Glomerular endothelial cell (primary cell): ENCODE data around the gene ZP3. TPM values are rescaled to one million over a fixed set of nuclear protein-coding genes. Genes with fewer than 3 reads are reported as not detected.
"Not testable (repeated sequence)": the region's sequence is repeated elsewhere in the genome, so short reads cannot be mapped to it uniquely, and the experiment has no call there.

ENCODE experiments used
- DNase-seq: peaks from one replicate; pipeline ENCODE4 v3.0.0-alpha.2; 2011; ENCODE audit warnings: low read depth, low spot score; ENCODE audit errors: extremely low read depth
- total RNA-seq: library from RNA; depleted of rRNA; stranded (reverse); fragments of >200 nt; gene quantifications from 2 replicates; pipeline ENCODE4 v1.2.3, GENCODE V29; 2015

ZP3 gene
- total RNA-seq, 1 donor from 2014 or later: 4.0 TPM

DNA sequence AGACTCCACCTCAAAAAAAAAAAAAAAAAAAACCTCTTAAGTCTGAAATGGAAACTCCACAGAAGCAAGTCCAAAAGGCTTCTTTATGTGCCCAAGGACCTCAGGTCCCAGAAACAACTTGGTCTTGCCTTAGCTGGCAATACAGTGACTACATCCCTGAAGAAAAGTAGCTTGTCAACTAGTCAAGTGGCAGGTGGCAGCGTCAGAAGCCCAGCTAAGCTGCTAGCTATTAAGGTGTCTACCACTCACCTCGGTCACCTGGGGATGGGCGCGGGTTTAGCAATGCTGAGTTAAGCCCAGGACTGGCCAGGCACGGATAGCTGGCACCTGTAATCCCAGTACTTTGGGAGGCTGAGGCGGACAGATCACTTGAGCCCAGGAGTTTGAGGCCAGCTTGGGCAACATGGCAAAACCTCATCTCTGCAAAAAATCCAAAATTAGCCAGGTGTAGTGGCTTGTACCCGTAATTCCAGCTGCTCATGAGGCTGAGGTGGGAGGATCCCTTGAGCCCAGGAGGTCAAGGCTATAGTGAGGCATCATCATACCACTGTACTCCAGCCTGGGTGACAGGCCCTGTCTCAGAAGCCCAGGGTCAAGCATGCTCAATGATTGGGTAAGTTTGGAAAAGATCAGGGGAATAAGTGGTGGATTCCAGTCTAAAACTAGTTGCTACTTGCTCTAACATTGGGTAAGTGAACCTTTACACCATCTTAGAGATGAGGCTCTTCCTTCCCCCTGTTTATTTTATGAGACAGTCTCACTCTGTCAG lies 14.6 kb downstream of the ZP3 start:
- DNase-seq: not testable (repeated sequence)

DNA sequence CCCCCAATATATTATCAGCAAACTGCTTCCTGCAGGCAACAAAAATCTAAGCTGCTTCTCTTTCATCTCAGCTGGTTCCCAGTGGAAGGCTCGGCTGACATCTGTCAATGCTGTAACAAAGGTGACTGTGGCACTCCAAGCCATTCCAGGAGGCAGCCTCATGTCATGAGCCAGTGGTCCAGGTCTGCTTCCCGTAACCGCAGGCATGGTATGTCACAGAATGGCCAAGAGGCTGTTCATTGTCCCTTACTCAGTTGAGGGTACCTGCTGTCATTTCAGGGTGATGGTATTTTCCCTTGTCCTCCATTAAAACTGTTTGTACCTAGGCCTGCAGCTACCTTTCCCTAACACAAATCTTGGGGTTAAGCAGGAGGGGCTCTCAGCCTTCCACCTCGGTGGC lies 15.7 kb downstream of the ZP3 start:
- not testable (repeated sequence) for DNase-seq

DNA sequence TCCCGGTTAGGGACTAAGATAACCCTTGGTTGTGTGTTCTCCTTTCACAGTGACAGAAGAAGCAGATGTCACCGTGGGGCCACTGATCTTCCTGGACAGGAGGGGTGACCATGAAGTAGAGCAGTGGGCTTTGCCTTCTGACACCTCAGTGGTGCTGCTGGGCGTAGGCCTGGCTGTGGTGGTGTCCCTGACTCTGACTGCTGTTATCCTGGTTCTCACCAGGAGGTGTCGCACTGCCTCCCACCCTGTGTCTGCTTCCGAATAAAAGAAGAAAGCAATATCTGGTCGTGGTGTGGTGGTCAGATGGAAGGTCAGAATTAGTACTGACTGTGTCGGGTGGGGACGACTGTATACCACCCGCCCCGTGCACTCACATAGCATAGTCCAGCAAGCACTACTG lies 17.0 kb downstream of the ZP3 start:
- not testable (repeated sequence) for DNase-seq

DNA sequence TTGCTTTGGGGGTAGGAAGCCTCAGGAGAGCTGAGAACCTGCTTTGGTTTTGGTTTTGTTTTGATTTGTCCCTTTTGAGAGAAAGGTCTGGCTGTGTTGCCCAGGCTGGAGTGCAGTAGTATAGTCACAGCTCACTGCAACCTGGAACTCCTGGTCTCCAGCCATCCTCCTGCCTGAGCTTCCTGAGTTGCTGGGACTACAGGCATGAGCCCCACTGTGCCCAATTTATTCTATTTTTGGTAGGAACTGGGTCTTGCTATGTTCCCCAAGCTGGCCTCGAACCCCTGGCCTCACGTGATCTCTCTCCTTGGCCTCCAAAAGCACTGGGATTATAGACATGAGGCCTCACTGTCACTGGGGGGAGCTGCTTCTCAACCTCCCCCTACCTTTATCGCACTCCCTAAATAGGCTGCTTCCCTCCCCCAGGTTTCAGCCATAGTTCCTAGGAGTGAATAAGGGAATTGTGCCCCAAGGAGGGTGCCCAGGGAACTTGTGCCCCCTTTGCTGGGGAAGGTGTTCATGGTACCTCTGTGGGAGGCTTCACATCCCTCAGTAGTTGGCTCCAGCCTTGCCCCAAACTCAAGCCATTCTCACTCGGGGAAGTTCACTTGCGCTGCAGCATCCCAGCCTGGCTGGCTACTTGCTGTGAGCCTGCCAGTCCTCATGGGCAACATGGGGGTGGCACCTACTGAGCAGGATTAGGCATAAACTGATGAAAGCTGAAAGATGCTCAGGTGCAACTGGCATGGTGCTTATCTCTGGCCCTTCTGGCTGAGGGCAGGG lies 18.1 kb downstream of the ZP3 start:
- not testable (repeated sequence) for DNase-seq

DNA sequence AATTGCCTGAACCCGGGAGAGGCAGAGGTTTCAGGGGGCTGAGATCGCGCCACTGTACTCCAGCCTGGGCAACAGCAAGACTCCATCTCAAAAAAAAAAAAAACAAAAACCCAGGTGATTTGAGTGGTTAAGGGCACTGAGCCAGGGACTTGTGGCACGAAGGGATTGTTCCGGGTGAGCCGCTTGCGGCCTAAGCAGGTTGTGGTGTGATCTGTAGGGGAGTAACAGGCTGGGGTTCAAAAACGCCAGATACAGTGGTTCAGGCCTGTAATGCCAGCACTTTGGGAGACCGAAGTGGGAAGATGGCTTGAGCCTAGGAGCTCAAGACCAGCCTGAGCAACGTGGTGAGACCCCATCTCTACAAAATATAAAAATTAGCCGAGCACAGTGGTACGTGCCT lies 19.1 kb downstream of the ZP3 start:
- DNase-seq: not testable (repeated sequence)

DNA sequence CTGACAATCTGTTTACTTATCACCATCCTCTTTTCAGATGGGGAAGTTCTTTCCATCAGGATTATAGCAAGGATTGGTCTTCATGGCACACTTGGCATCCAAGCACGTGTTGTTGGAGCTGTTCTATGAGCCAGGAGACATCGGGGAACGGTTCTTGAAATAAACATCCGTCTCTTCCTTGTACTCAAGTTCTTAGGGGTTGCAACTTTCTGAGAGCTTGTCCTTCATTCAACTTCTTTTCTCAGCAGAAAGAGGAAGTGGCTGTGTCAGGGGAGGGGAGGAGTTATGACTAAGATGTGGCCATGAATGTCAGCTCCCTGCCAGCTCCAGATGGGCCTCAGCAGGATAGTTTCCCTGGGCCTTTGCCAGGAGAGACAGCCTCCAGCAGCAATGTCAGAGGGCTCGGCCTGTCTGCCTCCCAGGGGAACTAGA lies 20.8 kb downstream of the ZP3 start:
- DNase-seq: not testable (repeated sequence)

DNA sequence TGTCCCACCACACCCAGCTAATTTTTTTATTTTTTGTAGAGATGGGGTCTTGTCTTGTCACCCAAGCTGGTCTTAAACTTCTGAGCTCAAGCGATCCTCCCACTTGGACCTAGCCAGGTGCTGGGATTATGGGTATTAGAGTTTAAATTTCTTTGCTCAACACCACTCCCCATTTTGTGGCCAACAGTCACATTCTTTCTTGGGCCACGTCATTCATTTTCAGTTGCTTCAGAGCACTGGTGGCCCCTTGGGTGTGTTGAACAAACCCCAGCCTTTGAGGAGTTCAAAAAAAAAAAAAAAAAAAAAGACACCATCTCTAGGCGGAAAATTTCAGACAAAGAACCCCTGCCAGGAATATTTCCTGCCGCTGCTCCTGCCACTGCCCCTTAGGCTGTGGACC lies 32.3 kb downstream of the ZP3 start:
- DNase-seq: not testable (repeated sequence)

DNA sequence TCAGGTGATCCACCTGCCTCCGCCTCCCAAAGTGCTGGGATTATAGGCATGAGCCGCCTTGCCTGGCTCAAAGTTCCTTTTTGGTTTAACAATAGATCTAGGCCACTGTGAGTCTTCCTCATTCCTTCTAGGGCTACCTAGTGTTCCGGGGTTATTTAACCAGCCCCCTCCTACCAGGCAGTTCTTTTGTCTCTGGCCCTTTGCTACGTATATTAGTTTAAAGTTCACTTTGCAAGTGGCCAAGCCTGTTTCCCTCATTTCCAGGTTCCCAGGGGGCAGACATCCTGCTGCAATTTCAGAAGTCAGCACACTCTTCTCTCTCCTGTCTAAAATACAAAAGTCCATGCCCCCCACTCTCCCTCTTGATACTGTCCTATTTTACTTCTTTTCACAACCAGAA lies 33.8 kb downstream of the ZP3 start:
- not testable (repeated sequence) for DNase-seq

DNA sequence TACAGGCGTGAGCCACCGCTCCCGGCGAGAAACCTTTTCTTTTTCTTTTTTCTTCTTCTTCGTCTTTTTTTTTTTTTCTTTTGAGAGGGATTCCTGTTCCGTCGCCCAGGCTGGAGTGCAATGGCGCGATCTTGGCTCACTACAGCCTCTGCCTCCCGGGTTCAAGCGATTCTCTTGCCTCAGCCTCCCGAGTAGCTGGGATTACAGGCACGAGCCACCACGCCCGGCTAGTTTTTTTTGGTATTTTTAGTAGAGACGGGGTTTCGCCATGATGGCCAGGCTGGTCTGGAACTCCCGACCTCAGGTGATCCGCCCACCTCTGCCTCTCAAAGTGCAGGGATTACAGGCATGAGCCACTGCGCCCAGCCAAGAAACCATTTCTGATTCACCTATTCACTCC lies 36.0 kb downstream of the ZP3 start:
- not testable (repeated sequence) for DNase-seq

DNA sequence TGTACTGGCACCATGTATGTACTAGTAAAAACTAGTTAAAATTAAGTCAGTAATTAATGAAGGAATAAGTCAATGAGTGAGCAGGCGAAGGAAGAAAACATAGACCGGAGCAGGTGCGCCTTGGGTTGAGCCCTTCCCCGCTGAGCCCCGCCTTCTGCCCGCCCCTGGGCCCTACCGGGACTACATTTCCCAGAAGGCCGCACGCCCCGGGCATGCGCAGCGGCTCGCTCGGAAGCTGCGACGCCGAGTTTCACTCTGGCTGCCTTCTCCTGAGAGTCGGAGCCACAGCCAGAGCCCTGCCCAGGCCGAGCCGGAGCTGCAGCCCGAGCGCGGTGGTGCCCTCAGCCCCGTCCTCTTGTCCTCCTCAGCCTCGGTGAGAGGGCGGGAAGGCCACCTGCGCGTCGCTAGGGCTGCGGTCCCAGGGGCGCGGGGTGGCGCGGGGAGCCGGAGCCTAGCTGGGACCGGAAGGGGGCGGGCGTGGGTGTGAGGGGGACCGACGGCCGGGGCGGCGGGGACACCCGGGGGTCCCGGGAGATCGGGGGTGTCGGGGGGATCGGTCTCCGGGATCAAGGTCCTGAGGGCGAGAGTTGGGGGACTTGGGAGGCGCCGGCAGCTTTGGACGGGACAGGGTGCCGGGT lies 36.8 kb downstream of the ZP3 start, which contains the start of gene DTX2:
Gene DTX2 (plus strand): TSS at position 246 of the 638 bp plus-strand sequence. CDS start 18,801 bp downstream, outside the sequence.
- not testable (repeated sequence) for DNase-seq

DNA sequence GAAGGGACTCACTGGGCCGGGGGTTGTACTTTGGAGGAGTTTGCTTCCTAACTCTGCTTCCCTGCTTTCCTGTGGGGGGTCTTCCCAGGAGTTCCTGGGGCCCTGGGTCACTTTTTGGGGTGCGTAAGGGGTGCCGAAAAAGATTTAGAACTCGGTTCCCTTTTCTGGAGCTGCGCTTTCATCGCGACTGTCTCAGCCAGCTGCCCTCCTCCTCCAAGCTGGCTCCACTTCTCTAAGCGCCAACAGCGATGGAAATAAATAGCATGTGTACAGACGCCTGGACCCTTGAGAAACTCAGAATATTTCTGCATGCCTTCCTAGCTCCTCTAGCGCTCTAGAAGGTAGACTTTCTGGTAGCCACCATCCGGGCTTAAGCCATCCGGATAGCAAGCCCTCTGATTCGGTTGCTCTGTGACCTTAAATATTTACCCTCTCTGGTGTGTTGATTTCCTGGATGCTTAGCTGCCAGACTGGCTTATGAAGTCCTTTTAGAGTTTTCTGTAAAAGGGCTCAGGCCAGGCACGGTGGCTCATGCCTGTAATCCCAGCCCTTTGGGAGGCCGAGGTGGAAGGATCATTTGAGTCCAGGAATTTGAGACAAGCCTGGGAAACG lies 37.6 kb downstream of the ZP3 start:
- not testable (repeated sequence) for DNase-seq

DNA sequence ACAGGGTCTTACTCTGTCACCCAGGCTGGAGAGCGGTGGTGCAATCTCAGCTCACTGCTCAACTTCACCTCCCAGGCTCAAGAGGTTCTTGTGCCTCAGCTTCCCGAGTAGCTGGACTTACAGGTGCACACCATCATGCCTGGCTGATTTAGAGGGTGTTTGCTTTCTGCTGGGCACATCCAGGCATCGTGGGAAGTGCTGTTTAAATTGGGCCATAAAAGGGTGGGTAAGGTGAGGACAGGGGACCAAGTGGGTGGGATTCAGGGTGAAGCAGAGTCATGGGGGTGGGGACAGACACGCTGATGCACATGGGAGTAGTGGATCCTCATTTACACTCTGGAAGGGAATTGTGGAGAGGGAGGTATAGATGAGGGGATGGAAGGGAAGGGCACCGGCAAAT lies 40.2 kb downstream of the ZP3 start:
- DNase-seq: not testable (repeated sequence)

DNA sequence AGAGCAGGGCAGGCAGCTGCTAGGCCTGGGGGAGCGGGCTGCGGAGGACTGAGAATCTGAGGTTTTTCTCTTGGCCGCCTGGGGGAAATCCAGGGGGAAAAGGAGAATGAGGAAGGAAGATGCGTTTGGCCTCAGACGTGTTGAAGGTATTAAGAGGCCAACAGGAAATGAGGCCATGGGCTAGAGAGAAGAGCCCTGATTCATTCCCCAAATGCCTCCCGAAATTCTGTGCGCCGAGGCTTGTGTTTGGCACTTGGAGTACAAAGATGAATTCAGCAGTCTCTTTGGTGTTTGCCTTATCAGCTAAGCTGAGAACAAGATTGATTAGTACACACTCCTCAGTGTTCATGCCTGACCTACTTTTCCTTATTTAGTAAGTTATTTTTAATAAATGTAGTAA lies 41.2 kb downstream of the ZP3 start:
- not testable (repeated sequence) for DNase-seq

DNA sequence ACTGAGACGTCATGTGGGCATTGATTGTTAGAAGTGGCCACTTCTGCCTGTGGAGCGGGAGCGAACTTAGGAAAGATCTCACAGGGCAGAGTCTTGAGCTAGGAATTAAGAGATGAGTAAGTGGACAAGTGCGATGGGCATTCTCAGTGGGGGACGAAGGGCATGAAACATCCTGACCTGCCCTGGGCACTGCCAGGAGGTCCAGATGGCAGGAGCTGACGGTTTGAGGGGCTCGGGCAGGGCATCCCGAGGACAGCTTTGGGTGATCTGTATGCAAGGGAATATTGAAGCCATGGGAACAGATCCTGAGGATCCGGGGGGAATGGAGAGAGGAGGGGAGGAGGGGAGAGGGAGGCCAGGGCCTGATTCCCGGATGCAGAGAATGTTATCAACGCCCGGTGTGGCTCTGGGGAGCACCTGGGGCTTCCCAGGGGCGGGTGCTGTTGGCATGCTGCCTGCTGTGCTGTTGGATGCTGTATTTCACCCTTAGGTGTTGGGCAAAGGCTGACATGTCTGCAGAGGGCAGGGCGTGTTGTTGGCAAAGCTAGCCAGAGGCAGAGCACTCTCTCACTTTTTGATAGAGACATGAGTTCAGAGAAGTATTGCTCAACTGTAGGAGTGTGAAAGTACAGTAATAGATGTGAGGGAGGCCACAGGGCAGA lies 43.1 kb downstream of the ZP3 start:
- DNase-seq: not testable (repeated sequence)

DNA sequence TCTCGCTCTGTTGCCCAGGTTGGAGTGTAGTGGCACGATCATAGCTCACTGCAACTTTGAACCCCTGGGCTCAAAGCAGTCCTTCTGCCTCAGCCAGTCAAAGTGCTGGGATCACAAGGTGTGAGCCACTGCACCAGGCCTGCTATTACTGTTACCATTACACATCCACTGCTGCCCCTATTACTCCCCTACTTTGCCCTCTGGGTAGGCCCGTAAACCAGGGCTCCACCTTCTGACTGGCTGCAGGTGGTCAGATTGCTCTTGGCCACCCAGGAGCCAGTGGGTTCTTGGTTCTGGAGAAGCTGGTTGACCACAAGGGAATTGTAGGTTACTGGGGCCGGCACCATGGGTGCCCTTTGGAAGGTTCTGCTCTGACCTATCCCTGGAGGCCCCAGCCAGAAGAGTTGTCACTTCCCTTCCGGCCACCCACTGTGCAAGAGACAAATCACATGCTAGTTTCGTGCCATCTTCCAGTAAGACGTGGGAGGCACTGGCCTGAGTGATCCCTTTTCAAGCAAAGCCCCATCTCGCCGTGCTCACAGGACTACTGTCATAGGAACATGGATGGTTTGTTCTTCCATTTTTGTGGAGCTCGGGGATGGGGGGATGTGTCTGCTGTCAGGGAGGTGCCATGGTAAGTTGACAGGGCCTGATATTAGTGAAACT lies 46.9 kb downstream of the ZP3 start:
- not testable (repeated sequence) for DNase-seq

DNA sequence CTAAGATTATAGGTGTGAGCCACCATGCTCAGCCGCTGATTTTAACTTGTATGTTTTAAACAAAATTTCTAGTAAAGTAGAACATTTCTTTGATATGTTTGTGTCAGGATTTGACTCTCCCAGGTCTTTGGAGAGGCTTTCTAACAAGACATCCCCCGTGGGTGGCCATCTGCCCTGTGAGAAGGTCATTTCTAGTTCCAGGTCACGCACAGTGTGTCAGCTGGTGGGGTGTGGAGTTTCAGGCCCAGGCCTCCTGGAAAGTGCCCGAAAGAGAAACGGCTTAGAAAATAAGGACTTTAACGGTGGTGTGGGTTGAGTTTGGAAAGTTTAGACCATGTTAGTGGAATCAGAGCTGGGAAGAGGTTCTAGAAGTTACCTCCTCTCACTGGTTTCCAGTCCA lies 48.3 kb downstream of the ZP3 start:
- not testable (repeated sequence) for DNase-seq

DNA sequence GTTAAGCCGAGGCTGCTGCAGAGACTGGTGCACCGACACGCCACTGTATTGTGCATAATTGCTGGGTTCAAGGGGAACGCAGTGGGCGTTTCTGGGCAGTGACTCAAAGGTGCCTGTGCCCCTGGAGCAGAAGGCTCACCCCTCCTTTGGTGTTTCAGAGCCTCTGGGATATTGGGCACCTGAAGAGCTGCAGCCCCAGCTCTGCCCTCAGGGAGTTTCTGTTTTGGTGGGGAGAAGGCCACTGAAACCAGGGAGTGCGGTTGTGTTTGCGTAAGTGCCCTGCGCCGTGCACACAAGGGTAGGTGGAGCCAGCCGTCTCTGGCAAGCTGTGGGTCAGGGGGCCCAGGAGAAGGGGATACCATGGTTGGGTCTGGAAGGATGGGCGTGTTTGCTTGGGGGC lies 51.5 kb downstream of the ZP3 start:
- not testable (repeated sequence) for DNase-seq

DNA sequence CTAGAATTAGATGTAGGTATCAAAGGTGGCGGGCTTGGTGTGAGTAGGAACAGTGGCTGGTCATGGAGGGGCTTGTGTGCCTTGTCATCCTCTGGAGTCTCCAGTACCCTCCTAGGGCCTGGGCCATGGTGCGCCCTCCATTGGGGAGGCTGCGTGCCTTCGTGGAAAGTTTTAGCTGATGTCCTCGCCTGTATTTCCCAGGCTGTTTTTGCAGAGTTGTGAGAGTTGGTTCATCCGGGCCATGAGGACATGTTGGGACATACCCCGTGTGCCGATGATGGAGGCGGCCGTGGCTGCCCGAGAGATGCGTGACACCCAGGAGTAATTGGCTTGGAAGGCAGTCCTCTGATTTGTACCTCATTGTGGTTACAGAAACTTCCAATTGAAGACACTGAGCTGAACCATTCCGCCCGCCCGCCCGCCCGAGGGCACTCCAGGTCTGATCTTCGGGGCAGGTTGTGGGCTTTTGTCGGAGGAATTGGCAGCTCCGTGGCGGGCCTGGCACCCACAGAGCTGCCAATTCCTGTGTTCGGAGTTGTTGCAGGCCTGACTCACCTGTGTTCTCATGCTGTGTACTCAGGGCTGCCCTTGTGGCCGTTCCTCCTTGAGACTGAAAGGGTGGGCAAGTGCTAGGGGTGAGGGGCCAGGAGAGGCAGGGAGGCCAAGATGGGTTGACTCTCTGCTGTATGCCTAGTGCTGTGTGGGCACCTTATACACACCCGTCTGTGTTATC lies 52.2 kb downstream of the ZP3 start:
- DNase-seq: not testable (repeated sequence)

DNA sequence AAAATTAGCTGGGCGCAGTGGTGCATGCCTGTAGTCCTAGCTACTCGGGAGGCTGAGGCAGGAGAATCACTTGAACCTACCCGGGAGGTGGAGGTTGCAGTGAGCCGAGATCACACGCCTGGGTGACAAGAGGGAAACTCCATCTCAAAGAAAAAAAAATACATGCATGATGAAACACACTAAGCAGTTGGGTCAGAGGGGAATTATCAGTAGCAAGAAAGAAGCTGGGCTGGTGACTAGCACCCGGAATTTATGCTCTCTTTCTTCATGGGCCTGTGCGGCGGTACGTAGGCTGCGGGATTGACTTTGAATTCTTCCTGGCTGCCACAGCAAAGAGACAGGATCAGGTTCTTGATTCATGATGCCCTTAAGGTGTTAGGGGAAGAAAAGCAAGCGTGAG lies 54.9 kb downstream of the ZP3 start:
- not testable (repeated sequence) for DNase-seq
